ENCODE measurements around the gene NKX6-2.

GRCh38 chr10:132804287-132804686 is 18.3 kb upstream of the NKX6-2 start:
- TF ChIP-seq CTCF (IDR thresholded peaks at IDR 0.05; ENCODE audit: insufficient read depth, low read depth, low read length): no peak
- no peak for TF ChIP-seq EZH2 (IDR thresholded peaks at IDR 0.05; ENCODE audit: insufficient read depth, low read length)
